IPS DF 6.9 (cell line): ENCODE measurements around the gene PAX5.

Experiments used
- DNase-seq: peaks from one replicate; pipeline ENCODE4 v3.0.0-alpha.2; 2013; ENCODE audit warnings: low read depth, low spot score
- H3K27ac ChIP-seq: one replicate; pipeline ENCODE4 v1.5.1; 2013; ENCODE audit warnings: low read length, control low read depth
- H3K27me3 ChIP-seq: 2 replicates; pipeline ENCODE4 v1.6.1; 2013; ENCODE audit warnings: mild to moderate bottlenecking, low read length; ENCODE audit not compliant: control insufficient read depth, insufficient read depth
- H3K36me3 ChIP-seq: 2 replicates; pipeline ENCODE4 v1.6.1; 2013; ENCODE audit warnings: low read length; ENCODE audit not compliant: control insufficient read depth, insufficient read depth
- H3K4me1 ChIP-seq: 2 replicates; pipeline ENCODE4 v1.6.1; 2013; ENCODE audit warnings: low read length; ENCODE audit not compliant: control insufficient read depth, insufficient read depth
- H3K4me3 ChIP-seq: 2 replicates; pipeline ENCODE4 v1.5.1; 2013; ENCODE audit warnings: mild to moderate bottlenecking, low read length
- H3K9me3 ChIP-seq: 2 replicates; pipeline ENCODE4 v1.6.1; 2013; ENCODE audit warnings: low read length, inconsistent platforms; ENCODE audit not compliant: control insufficient read depth, insufficient read depth
- WGBS: extraction: QIAGEN DNeasy Blood & Tissue Kit; methylation state at CpG from one replicate; pipeline ENCODE4 v1.1.7; 2013; ENCODE audit warnings: mixed read lengths, missing lambda C conversion rate; ENCODE audit not compliant: insufficient read length, insufficient coverage; 5-methylcytosine and 5-hydroxymethylcytosine counted together

PAX5 gene

DNA sequence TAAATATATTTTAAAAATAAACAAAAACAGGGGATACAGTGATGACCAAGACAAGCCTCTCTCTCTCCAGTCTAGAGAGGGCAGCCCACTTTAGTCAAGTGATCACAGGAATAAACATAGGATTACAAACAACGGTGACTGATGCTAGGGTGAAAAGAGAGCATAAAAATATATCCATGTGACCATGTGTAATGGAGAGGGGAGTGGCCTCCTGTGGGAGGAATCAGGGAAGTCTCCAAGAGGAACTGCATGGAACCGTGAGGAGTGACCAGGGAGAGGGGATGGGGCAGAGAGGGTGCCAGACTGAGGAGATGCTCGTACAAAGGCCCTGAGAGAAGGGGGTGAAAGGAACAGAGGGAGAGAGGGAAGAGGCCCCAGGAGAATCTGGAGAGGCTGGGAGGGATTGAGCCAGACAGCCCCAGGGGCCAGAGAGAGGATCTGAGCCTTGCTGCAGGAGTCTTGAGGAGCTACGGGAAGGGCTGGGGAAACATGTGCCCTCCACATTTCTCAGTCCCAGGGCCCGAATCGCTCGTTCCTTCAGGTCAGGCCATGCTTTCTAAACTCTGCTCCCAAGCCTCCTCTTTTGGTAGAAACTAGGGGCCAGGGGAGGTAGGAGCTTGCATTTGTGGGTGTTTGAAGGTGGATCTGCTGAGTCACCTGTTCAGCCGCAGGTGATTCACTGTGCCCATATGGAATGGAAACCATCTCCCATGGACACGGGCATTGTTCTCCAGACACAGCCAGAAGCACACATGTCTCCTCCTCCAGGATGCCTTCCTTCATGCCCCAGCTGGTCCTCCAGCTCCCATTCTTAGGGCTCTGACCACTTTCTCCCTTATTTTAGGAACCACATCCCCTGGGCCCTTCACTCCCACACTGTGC lies 63.8 kb downstream of the PAX5 start:
- H3K36me3 ChIP-seq, result no peaks in the 10 kb centered on the region
- H3K4me1 ChIP-seq, result no peaks in the 10 kb centered on the region
- no peak for DNase-seq
- H3K27me3 ChIP-seq, result no peaks in the 10 kb centered on the region
- H3K4me3 ChIP-seq, result no peak overlapping the region
- H3K9me3 ChIP-seq, result no peaks in the 10 kb centered on the region
- no CpG with 5 or more reads among the region's 9 CpGs for WGBS
- H3K27ac ChIP-seq, result no peak overlapping the region

DNA sequence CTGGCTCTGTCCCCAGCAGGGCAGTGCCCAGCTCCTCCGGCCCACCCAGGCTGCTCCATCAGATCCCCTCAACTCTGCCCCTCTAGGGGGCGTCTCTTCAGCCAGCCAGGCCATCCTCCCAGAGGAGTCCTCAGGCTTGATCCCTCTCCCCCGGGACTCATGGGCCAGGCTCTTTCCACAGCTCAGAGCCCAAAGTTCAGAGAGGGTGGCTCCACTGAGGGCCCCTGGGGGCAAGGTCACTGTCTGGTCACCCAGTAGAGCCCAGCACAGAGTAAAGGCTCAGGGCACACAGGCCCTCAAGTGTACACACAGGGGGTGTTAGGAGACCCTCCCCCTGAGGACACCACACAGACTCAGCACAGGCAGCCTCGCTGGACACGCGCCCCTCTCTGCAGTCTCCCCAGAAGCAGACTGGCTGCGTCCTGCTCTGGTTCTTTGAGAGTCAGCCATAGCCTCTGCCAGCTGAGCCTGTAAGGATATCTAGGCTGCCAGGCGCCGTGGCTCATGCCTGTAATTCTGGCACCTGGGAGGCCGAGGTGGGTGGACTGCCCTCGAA lies 64.8 kb downstream of the PAX5 start:
- no peak for DNase-seq
- no CpG with 5 or more reads among the region's 11 CpGs for WGBS
- Histone ChIP-seq H3K4me3 (no peak overlapping the region), H3K36me3 (no peaks in the 10 kb centered on the region), H3K9me3 (no peaks in the 10 kb centered on the region), H3K27ac (no peak overlapping the region), H3K4me1 (no peaks in the 10 kb centered on the region), H3K27me3 (no peaks in the 10 kb centered on the region)

DNA sequence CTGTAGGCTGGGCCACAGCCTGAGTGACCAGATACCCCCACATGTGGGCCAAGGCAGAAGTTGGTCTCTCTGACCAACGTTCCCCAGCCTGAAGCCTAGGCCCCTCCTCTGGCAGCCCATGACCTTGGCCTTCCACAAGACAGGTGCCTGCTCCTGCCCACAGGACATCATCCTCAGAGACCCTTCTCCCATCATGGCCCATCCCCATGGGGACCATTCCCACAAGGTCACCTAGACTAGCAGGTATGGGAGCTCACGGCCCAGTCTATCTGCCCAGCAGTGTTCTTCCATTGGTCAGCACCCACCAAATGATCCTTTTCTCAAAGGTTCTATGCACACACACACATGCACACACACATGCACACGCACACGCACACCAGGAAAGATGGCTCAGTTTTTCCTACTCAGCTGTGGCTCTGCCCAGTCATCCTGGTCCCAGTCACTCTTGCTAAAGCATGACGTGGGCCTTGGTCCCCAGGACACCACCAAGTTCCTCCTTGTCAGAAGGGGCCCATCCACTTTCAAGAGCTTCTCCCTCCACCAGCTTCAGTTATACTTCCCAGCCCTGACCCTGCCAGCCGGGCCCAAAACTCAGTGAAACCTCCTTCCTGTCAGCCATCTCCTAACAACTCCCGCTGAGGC lies 65.4 kb downstream of the PAX5 start:
- Histone ChIP-seq H3K36me3 (no peaks in the 10 kb centered on the region), H3K4me3 (no peak overlapping the region), H3K27ac (no peak overlapping the region), H3K4me1 (no peaks in the 10 kb centered on the region), H3K27me3 (no peaks in the 10 kb centered on the region), H3K9me3 (no peaks in the 10 kb centered on the region)
- no CpG with 5 or more reads among the region's 7 CpGs for WGBS
- no peak for DNase-seq

DNA sequence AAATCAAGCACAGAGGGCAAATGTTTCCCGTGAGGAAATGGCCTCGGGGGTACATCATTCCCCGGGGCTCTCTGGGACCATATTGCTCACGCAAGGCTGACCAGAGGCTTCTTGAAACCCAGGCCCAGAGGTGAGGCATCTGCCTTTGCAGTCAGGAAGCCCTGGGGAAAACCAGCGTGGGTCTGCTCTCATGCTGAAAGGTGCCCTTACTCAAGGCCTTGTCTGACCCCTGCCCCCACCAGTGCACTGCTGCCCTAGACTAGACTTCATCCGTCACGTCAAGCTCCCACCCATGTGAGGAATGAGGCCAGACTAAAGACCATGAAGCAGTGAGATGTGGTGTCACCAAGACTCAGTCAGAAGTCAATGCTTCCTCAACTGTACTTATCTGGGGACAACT lies 66.1 kb downstream of the PAX5 start:
- no peaks in the 10 kb centered on the region for H3K36me3 ChIP-seq
- no peaks in the 10 kb centered on the region for H3K27me3 ChIP-seq
- no peaks in the 10 kb centered on the region for H3K4me1 ChIP-seq
- no peak for DNase-seq
- H3K9me3 ChIP-seq, result no peaks in the 10 kb centered on the region
- no peak overlapping the region for H3K4me3 ChIP-seq
- H3K27ac ChIP-seq, result no peak overlapping the region
- no CpG with 5 or more reads among the region's 7 CpGs for WGBS

DNA sequence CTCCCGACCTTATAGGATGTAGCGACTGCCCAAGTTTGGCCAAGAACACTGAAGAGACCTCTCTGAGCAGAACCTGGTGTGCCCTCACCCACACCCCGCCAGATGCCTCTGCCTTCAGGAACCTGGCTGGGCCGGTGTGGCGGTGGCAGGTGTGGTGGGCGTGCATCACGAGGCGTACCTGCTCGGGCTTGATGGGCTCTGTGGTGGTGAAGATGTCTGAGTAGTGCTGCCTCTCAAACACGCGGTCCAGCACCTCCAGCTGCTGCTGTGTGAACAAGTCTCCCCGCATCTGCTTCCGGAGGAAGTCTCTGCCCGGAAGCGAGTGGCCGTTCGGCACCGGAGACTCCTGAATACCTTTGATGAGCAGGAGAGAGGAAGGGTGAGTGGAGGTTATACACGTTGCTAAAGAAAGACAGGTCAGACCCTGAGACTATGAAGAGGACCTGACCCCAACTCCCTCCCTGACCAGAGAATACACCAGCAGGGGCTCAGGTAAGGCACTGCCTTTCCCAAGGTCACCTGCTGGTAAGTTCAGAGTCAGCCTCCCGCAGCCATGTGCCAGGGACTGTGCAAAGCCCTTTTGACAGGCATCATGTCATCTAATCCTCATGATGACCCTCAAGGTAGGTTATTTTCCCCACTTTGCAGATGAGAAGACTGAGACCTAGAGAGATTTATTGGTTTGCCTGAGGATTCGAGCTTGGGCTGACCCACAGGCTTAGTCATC lies 67.5 kb downstream of the PAX5 start:
- H3K36me3 ChIP-seq, result no peaks in the 10 kb centered on the region
- H3K4me3 ChIP-seq, result no peak overlapping the region
- DNase-seq, result no peak
- no peak overlapping the region for H3K27ac ChIP-seq
- no peaks in the 10 kb centered on the region for H3K9me3 ChIP-seq
- no CpG with 5 or more reads among the region's 21 CpGs for WGBS
- H3K27me3 ChIP-seq, result no peaks in the 10 kb centered on the region
- H3K4me1 ChIP-seq, result no peaks in the 10 kb centered on the region

DNA sequence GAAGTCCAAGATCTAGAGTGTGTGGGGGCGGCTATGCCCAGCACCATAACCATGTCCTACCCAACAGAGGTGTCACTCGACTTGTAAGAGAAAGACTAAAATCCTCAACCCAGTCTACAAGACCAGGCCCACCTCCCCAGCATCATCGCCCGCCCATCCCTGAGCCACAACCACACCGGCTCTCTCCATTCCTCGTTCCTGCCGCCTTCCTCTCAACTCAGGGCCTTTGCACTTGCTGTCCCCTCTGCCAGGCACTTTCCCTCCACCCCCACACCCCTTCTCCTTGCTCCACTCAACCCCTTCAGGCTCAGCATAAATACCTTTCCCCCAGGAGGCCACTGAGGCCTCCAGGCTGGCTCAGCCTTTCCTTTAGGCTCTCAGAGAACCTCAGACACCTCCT lies 69.3 kb downstream of the PAX5 start:
- Histone ChIP-seq H3K27ac (no peak overlapping the region), H3K9me3 (no peaks in the 10 kb centered on the region), H3K36me3 (no peaks in the 10 kb centered on the region), H3K27me3 (no peaks in the 10 kb centered on the region), H3K4me3 (no peak overlapping the region), H3K4me1 (no peaks in the 10 kb centered on the region)
- WGBS, result no CpG with 5 or more reads among the region's 7 CpGs
- DNase-seq, result no peak

DNA sequence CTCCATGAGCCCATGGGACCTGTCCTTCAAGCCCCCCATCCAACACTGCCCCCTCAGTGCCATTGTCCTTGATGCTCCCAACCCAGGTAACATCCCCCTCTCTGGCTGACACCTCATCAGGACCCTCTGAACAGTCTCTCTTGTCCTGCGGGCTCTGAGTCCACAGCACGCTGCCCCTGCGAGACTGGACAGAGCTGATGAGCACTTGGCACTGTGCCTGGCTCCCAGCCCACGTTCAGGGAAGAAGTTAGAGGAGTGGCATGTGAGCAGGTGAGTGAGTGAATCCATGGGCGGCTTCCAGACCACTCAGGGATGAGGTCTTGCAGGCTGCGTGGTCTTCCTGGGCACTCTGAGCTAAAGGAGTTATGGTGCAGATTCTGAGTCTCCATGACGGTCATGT lies 70.7 kb downstream of the PAX5 start:
- H3K36me3 ChIP-seq, result no peaks in the 10 kb centered on the region
- H3K9me3 ChIP-seq, result no peaks in the 10 kb centered on the region

DNA sequence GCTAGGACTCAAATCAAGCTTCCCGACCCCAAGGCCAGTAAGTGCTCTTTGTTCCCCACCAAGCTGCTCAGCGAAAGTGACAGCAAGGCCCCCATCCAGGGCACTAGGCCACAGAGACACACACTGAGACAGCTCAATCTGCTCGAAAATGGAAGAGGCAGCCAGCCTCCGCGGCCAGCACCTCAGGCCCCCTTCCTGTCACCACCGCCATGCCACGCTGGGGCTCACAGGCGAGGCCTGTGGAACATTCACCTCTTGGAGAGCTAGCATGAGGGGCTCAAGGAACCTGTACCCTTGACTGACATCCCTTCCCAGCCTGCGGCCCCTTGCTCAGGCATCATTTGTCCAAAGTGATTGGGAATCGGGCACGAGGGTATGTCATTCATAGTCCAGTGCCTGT lies 71.4 kb downstream of the PAX5 start:
- Histone ChIP-seq H3K9me3 (no peaks in the 10 kb centered on the region), H3K27ac (no peak overlapping the region), H3K4me1 (no peaks in the 10 kb centered on the region), H3K36me3 (no peaks in the 10 kb centered on the region), H3K4me3 (no peak overlapping the region), H3K27me3 (no peaks in the 10 kb centered on the region)
- DNase-seq, result no peak
- no CpG with 5 or more reads among the region's 11 CpGs for WGBS

More for the DNA sequence above, 70.7 kb downstream of the PAX5 start:
- DNase-seq, result no peak
- no peaks in the 10 kb centered on the region for H3K27me3 ChIP-seq
- no peak overlapping the region for H3K4me3 ChIP-seq
- H3K27ac ChIP-seq, result no peak overlapping the region
- no CpG with 5 or more reads among the region's 7 CpGs for WGBS
- H3K4me1 ChIP-seq, result no peaks in the 10 kb centered on the region

DNA sequence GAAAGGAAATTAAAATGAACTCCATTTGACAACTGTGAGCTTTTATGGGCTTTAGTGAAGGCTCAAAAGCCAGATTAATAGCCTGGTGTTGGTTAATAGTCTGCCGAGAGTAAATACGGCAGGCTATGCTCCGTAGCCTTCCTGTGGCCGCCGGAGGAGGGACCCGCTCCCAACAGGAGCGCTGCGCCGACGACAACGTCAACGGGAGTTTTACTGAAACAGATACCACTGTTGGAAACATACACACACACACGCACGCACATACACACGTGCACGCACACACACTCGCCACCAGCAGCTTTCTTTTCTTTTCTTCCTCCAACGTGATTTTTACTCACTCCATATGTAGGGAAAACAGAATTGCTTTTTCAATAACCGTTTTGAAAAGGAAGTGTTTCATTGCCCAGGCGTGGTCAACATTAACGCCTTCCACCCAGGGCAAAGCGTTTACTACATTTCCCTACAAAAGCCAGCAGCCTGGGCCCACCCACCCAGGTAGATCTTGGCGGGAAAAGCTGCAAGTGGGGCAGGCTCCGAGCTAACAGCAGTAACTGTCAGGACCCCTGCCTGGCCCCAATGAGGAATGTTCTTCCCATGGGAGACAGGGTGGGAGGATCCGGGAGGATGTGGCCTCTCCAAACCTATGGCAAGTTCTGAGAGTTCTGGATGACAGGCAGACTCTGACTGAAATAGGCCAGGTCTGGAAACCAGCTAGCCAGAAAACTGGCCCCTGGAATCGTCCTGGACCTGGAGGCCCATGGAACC lies 72.3 kb downstream of the PAX5 start:
- WGBS, result no CpG with 5 or more reads among the region's 26 CpGs
- no peaks in the 10 kb centered on the region for H3K4me1 ChIP-seq
- no peak for DNase-seq
- no peaks in the 10 kb centered on the region for H3K9me3 ChIP-seq
- no peak overlapping the region for H3K4me3 ChIP-seq
- no peaks in the 10 kb centered on the region for H3K36me3 ChIP-seq
- H3K27ac ChIP-seq, result no peak overlapping the region
- no peaks in the 10 kb centered on the region for H3K27me3 ChIP-seq

DNA sequence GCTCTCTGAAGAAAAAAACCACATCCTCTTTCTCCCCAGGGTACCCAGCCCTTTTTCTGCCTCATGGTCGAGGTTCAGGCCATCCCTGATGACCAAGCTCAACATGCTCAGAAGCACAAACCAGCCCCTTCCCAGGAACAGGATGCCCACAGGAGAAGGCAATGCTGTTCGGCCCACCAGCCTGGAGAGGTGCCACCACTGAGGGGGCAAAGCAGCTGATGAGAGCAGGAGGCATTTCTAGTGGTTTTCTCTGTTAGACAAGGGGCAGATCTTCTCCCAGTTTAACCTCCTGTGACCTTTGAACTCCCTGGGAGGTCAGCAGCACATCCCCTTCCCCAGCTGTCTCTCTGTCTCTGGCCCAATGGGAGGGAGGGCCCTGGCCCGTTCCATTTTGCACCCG lies 73.0 kb downstream of the PAX5 start:
- DNase-seq, result no peak
- no peak overlapping the region for H3K27ac ChIP-seq
- no peaks in the 10 kb centered on the region for H3K36me3 ChIP-seq
- no peaks in the 10 kb centered on the region for H3K27me3 ChIP-seq
- no peaks in the 10 kb centered on the region for H3K9me3 ChIP-seq
- no CpG with 5 or more reads among the region's 4 CpGs for WGBS
- H3K4me1 ChIP-seq, result no peaks in the 10 kb centered on the region
- no peak overlapping the region for H3K4me3 ChIP-seq
